Activated CD4-positive, alpha-beta T cell treated with anti-CD3 and anti-CD28 coated beads, Interleukin-2, amount 10 ng/mL, durations not matched to agents 7 days and 5 days (primary cell): ENCODE results near the gene EEF2. TPM values are rescaled to one million over a fixed set of nuclear protein-coding genes. Genes with fewer than 3 reads are reported as not detected.

Experiments used
- CTCF ChIA-PET: fragments of 350-600 bp; sonication (Branson Sonifier 250); formaldehyde crosslinking; loops from one replicate; lab custom pipeline; 2021; ENCODE audit warnings: antibody characterized with exemption; lab: Charles Lee
- POLR2A ChIA-PET: fragments of 350-600 bp; sonication (Branson Sonifier 250); formaldehyde crosslinking; loops from one replicate; lab custom pipeline; 2021; ENCODE audit warnings: antibody characterized with exemption; lab: Charles Lee
- DNase-seq: peaks from one replicate; pipeline ENCODE4 v3.0.0-alpha.2; 2020
- H3K27ac Mint-ChIP-seq: one replicate; pipeline ENCODE4 v1.8.0; 2021; ENCODE audit warnings: mild to moderate bottlenecking, moderate library complexity, mixed read lengths
- H3K27me3 Mint-ChIP-seq: one replicate; pipeline ENCODE4 v1.8.0; 2021; ENCODE audit warnings: mixed read lengths
- H3K36me3 Mint-ChIP-seq: one replicate; pipeline ENCODE4 v1.8.0; 2021; ENCODE audit warnings: low read depth, mixed read lengths
- H3K4me1 Mint-ChIP-seq: one replicate; pipeline ENCODE4 v1.8.0; 2021; ENCODE audit warnings: mixed read lengths
- H3K4me3 Mint-ChIP-seq: one replicate; pipeline ENCODE4 v1.8.0; 2021; ENCODE audit warnings: mild to moderate bottlenecking, moderate library complexity, mixed read lengths
- H3K9me3 Mint-ChIP-seq: one replicate; pipeline ENCODE4 v1.8.0; 2021; ENCODE audit warnings: mixed read lengths
- total RNA-seq, 2 experiments: library from RNA; stranded (reverse); gene quantifications; one replicate each; pipeline ENCODE4 v1.2.3, GENCODE V29; 2021

Gene EEF2
- total RNA-seq, 2 experiments from 2014 or later: 1,428 to 1,492 TPM

DNA sequence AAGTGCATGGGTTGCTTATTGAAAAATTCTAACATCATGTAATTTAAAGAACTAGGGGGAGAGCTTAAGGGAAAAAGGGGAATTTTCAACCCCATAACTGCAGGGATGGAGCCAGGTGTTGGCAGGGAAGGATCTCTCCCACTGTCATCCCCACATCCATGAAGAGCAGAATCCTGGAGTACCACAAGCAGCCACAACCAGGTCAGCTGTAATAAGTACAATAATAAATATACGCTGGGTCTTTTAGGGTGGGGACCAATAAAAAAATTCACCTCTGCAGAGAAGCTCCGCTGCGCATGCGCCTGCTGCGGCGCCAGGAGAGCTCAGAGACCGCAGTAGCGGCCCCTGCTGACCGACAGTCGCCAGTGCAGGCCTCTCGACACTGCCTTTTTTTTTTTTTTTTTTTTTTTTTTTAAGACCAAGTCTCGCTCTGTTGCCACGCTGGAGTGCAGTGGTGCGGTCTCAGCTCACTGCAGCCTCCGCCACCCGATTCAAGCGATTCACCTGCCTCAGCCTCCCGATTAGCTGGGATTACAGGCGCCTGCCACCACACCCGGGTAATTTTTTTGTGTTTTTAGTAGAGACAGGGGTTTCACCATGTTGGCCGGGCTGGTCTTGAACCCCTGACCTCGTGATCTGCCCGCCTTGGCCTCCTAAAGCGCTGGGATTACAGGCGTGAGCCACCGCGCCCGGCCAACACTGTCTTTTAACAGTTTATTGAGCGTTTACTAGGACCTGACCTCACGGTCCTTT lies 2.5 kb upstream of the EEF2 start:
- ChIA-PET CTCF (interaction anchor here (0.5 to 2.1 kb wide), 43 partner anchors 9 to 978 kb away, joined by 3 to 19 read pairs (median 4); partner anchors contain the start of genes APBA3, CREB3L3, DAPK3 and EBI3), POLR2A (interaction anchor here (1.7 kb wide), 1 partner anchor 17 kb away, joined by 6 read pairs; the partner anchor contains the start of gene DAPK3)
- peak; percentile 91 for DNase-seq
- H3K4me1 Mint-ChIP-seq: peaks cover 46% of the 10 kb centered on the region
- H3K27ac Mint-ChIP-seq: peak overlapping the region; percentile 95
- no peaks in the 10 kb centered on the region for H3K9me3 Mint-ChIP-seq
- H3K36me3 Mint-ChIP-seq: peaks cover 23% of the 10 kb centered on the region
- H3K27me3 Mint-ChIP-seq: no peaks in the 10 kb centered on the region
- H3K4me3 Mint-ChIP-seq: peak overlapping the region; percentile 94

DNA sequence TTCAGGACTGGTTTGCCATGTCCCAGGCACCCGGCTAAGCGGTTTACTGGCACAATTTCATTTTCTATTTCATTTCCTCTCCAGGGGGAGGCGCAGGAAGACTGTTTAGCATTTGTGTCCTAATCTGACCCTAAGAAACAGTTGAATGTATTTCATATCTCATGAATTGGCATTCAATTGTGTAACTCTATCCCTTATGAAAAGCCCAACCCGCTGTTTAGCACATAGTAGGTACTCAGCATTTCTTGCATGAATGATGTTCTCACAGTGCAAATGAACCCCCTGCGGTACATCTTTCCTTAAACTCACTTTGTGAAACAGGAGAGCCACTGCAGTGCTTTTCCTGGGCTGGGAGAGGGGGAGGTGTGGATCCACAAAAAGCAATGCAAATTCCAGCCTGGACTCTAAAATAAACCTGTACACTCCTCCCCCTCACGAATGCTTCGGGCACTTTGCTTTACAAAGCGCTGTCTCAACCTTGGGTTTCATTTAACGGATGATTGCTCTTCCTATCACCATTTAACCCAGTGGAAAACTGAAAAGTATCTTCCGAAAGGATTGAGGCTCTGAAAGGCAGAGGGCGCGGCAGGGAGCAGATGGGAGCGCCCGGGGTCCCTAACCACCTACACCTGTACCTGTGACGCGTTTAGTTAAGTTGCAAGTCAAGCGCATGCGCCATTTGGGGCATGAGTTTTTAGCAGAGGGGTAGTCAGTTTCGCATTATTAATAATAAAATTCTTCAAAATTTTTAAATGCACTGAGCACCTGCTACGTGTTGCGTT lies 1.2 kb upstream of the EEF2 start:
- Mint-ChIP-seq H3K4me1 (peaks cover 53% of the 10 kb centered on the region), H3K9me3 (no peaks in the 10 kb centered on the region), H3K27ac (peak overlapping the region; percentile 95), H3K27me3 (no peaks in the 10 kb centered on the region), H3K36me3 (peaks cover 35% of the 10 kb centered on the region), H3K4me3 (peak overlapping the region; percentile 94)
- ChIA-PET POLR2A (no interaction called here), CTCF (interaction anchor here (0.5 to 2.1 kb wide), 8 partner anchors 14 to 298 kb away, joined by 3 to 9 read pairs (median 3); partner anchors contain the start of gene MRPL54)
- DNase-seq: peak; percentile 81

DNA sequence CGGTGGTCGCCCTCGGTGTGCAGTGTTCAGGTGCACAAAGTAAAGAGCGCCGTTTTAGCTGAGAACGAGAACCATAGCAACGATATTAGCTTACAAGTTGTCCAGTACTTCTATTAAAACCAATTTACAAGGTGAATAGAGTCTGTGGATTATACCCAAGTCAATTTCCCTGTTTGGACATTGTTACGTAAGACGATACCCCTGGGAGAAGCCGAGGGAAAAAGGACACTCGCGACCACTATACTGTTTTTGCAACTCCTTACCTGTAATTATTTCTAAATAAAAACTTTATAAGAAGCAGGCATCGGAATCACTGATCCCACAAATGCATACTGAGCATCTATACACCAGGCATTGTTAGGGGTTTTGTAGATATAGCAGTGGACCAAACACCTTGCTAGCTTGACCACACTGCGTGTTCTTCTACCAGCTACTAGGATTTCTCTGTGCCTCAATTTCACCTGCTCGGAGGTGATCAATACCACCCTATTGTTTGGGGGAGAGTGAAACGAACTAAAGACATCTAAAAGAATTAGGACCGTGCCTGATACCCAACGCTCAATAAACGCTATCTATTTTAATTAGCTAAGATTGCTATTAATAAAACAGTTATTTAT lies 488 bp upstream of the EEF2 start:
- Mint-ChIP-seq H3K27ac (peak overlapping the region; percentile 95), H3K4me1 (peaks cover 54% of the 10 kb centered on the region)

DNA sequence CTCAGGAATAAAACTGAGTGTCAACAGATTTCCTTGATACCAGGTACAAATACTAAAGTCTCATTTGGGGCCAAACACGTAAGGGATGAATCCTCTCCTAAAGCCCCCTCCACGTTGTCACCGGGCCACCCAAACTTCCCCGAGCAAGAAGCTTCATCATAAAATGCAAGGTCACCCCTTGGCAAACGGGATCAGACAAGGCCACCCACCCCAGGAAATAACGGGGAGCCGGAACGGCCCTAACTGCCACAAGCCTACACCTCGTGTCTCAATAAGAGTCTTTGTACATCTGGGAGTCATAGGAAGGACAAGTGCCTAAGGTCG lies 717 bp downstream of the EEF2 start:
- peaks cover 41% of the 10 kb centered on the region for H3K36me3 Mint-ChIP-seq
- H3K4me1 Mint-ChIP-seq: peaks cover 51% of the 10 kb centered on the region
- POLR2A ChIA-PET: no interaction called here
- peak overlapping the region; percentile 94 for H3K4me3 Mint-ChIP-seq
- CTCF ChIA-PET: interaction anchor here (1.1 kb wide), 1 partner anchor 219 kb away, joined by 4 read pairs; no protein-coding TSS in a partner anchor
- no peaks in the 10 kb centered on the region for H3K9me3 Mint-ChIP-seq
- DNase-seq: no peak
- H3K27ac Mint-ChIP-seq: peak overlapping the region; percentile 95
- H3K27me3 Mint-ChIP-seq: no peaks in the 10 kb centered on the region

More for the DNA sequence above, 488 bp upstream of the EEF2 start:
- no peaks in the 10 kb centered on the region for H3K9me3 Mint-ChIP-seq
- DNase-seq: no peak
- peak overlapping the region; percentile 94 for H3K4me3 Mint-ChIP-seq
- H3K27me3 Mint-ChIP-seq: no peaks in the 10 kb centered on the region
- POLR2A ChIA-PET: interaction anchor here (0.7 to 0.9 kb wide), 2 partner anchors 11 to 15 kb away, joined by 3 to 4 read pairs; partner anchors contain the start of gene DAPK3
- CTCF ChIA-PET: interaction anchor here (0.5 to 1.4 kb wide), 7 partner anchors 13 to 297 kb away, joined by 3 to 9 read pairs (median 3); no protein-coding TSS in a partner anchor
- H3K36me3 Mint-ChIP-seq: peaks cover 38% of the 10 kb centered on the region

DNA sequence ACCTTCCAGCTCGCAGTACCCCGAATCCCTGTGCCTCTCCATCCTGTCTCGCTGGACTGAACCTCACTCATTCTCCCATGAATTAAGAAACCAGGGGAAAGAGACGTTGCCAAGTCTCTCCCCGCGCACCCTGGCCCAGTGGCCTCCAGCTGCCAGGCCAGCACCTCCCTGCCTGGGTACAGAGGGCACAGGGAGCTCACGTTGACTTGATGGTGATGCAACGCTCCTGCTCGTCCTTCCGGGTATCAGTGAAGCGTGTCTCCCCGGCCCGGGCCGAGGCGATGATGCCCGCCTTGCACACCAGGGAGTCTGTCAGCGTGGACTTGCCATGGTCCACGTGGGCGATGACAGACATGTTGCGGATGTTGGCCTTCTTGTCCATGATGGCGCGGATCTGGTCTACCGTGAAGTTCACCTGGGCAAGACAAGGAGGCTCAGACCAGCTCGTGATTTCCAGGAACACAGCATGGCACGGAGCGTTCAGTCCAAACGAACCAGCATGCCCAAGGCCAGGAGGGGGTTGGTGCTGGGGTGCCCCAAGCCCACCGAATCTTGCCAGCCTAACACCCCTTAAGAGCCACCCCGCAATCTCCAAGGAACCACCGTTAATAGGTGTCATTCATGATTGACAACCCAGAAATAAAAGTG lies 1.2 kb downstream of the EEF2 start:
- no peaks in the 10 kb centered on the region for H3K27me3 Mint-ChIP-seq
- peak overlapping the region; percentile 95 for H3K27ac Mint-ChIP-seq
- peaks cover 46% of the 10 kb centered on the region for H3K36me3 Mint-ChIP-seq
- CTCF ChIA-PET: interaction anchor here (0.5 to 1.1 kb wide), 3 partner anchors 212 to 807 kb away, joined by 3 to 4 read pairs (median 3); partner anchors contain the start of gene RAX2
- no peaks in the 10 kb centered on the region for H3K9me3 Mint-ChIP-seq
- H3K4me3 Mint-ChIP-seq: peak overlapping the region; percentile 94
- H3K4me1 Mint-ChIP-seq: peaks cover 55% of the 10 kb centered on the region
- no peak for DNase-seq
- POLR2A ChIA-PET: no interaction called here

DNA sequence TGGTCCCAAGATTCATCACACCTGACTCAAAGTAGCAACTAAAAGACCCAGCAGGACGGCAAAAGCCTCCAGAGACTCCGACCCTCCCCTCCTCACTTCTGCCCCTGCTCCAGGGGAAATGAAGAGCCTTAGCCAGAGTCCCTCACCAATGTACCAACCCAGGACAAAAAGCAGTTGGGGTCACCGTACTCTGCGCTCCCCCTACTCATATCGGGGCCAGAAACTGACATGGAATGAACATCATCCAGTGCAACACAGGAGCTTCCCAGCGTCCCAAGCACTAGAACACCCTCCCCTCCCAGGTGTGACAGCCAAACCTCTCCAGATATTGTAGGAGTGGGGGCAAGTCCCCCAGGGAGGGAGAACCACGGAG lies 1.7 kb downstream of the EEF2 start:
- peaks cover 57% of the 10 kb centered on the region for H3K4me1 Mint-ChIP-seq
- POLR2A ChIA-PET: no interaction called here
- no peaks in the 10 kb centered on the region for H3K9me3 Mint-ChIP-seq

DNA sequence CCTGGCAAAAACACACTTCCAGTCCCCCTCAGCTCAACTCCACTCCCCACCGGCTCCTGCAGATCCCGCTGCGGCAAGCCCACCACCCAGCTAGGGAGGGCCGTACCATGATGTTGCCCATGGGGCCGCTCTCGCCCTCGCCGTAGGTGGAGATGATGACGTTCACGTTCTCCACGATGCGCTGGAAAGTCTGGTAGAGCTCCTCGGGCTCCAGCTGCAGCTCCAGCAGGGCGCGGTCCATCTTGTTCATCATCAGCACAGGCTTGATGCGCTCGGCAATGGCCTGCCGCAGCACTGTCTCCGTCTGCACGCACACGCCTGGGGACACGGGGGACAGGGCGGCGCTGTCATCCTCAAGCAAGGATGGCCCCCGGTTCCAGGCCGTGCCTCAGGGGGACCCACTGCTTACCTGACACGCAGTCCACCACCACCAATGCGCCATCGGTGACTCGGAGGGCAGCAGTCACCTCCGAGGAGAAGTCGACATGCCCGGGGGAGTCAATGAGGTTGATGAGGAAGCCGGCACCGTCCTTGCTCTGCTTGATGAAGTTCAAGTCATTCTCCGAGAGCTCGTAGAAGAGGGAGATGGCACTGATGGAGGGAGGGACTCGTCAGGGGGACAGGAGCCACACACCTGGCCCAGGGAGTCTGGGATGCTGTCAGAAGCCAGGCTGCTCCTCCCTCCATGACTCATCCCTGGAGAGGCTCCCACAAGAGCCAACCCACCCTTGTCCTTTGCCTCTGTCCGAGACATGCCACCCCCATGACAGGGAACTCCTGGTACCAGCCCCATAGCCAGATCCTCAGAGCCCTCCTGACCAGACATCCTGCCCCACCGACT lies 2.3 kb downstream of the EEF2 start:
- Mint-ChIP-seq H3K4me1 (peaks cover 57% of the 10 kb centered on the region), H3K27ac (peak overlapping the region; percentile 85), H3K27me3 (no peaks in the 10 kb centered on the region), H3K4me3 (peak overlapping the region; percentile 94), H3K9me3 (no peaks in the 10 kb centered on the region), H3K36me3 (peaks cover 52% of the 10 kb centered on the region)
- CTCF ChIA-PET: no interaction called here
- POLR2A ChIA-PET: no interaction called here
- no peak for DNase-seq

More for the DNA sequence above, 1.7 kb downstream of the EEF2 start:
- H3K27ac Mint-ChIP-seq: peak overlapping the region; percentile 95
- no peaks in the 10 kb centered on the region for H3K27me3 Mint-ChIP-seq
- DNase-seq: no peak
- CTCF ChIA-PET: interaction anchor here (0.5 to 0.8 kb wide), 2 partner anchors 211 to 807 kb away, joined by 3 read pairs; partner anchors contain the start of gene RAX2
- peak overlapping the region; percentile 94 for H3K4me3 Mint-ChIP-seq
- peaks cover 49% of the 10 kb centered on the region for H3K36me3 Mint-ChIP-seq

DNA sequence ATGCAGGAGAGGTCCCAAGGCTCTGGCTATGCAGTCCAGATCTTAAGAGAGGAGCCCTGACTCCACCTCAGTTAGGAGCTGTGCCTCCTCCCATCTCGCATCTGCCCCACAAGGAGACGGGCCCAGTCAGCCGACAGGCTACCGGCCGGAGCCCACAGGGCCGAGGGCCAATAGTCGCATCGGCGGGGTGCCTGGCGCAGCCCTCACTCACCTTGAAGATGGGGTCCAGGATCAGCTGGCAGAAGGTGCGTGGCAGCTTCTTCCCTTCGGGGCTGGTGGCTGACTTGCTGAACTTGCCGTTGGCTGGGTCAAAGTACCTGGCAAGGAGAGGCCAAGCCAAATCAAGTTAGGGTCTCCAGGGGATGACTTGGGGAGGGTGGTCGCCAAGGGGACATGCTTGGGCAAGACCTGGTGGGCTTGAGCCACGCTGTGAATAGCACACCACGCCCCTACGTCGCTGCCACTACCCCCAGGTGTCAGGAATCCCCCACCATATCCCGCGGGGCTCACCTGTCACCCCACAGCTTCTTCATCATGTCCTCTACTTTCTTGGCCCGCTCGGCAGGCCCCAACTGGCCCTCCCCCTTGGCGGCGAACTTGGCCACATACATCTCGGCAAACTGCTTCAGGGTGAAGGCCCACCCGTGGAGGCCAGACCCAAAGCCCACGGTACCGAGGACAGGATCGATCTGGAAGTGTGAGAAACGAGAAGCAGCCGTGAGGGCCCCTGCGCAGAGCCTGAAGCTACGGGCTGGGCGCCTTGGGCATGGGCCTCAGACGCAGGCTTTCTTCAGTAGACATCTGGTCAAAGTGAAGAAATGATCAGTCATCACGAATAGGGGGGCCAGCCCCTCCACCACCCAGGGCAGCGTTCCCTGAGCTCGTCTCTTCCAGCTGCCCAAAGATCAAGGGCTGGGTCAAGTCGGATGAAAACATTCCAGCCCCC lies 3.3 kb downstream of the EEF2 start:
- Mint-ChIP-seq H3K36me3 (peaks cover 62% of the 10 kb centered on the region), H3K4me1 (peaks cover 51% of the 10 kb centered on the region), H3K27ac (no peak overlapping the region), H3K4me3 (no peak overlapping the region), H3K9me3 (no peaks in the 10 kb centered on the region), H3K27me3 (no peaks in the 10 kb centered on the region)
- CTCF ChIA-PET: interaction anchor here (1.1 to 1.2 kb wide), 2 partner anchors 10 to 13 kb away, joined by 4 to 8 read pairs; no protein-coding TSS in a partner anchor
- POLR2A ChIA-PET: no interaction called here
- no peak for DNase-seq

DNA sequence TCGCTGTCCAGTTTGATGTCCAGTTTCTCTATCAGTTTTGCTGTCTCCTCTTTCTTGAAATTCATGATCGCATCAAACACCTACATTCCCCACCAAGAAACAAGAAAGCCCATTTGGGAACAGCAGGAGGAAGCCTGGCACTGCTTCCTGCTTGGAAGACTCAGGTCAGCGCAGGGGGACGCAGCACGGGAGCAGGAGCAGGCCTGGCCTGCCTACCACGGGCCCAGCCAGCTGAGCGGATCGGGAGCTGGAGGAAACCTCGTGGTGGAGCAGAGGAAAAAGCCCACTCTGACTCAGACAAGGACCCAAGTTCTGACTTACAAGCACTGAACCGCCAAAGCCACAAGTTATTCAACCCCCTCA lies 3.9 kb downstream of the EEF2 start:
- ChIA-PET CTCF (interaction anchor here (1.1 to 1.2 kb wide), 2 partner anchors 9 to 12 kb away, joined by 4 to 8 read pairs; no protein-coding TSS in a partner anchor), POLR2A (no interaction called here)
- Mint-ChIP-seq H3K4me3 (no peak overlapping the region), H3K9me3 (no peaks in the 10 kb centered on the region), H3K4me1 (peaks cover 45% of the 10 kb centered on the region), H3K27me3 (no peaks in the 10 kb centered on the region), H3K27ac (no peak overlapping the region), H3K36me3 (peaks cover 65% of the 10 kb centered on the region)
- DNase-seq: no peak

- Mint-ChIP-seq H3K27me3 (no peaks in the 10 kb centered on the region), H3K4me3 (no peak overlapping the region), H3K4me1 (peaks cover 38% of the 10 kb centered on the region), H3K36me3 (peaks cover 71% of the 10 kb centered on the region), H3K27ac (peak overlapping the region; percentile 25), H3K9me3 (no peaks in the 10 kb centered on the region)
- ChIA-PET POLR2A (no interaction called here), CTCF (no interaction called here)
- no peak for DNase-seq
Observed at GRCh38 chr19:3980353-3981251, 4.7 kb downstream of the EEF2 start.
